ENCODE results near the gene DENND2C. TPM values are rescaled to one million over a fixed set of nuclear protein-coding genes. Genes with fewer than 3 reads are reported as not detected.

The DENND2C gene
- total RNA-seq, 1 donor from 2014 or later, result 0.84 TPM

GRCh38 chr1:114691061-114691460, 21.2 kb upstream of the DENND2C start:
- no peak overlapping the region for H3K4me3 ChIP-seq (ENCODE audit: low read depth, low read length)
- no peak for DNase-seq (ENCODE audit: low read depth)

GRCh38 chr1:114690148-114690547, 20.3 kb upstream of the DENND2C start:
- no peak for TF ChIP-seq CTCF (IDR thresholded peaks at IDR 0.05; ENCODE audit: insufficient read depth, low read length, poor library complexity, severe bottlenecking)
- DNase-seq (ENCODE audit: low read depth), result no peak
- Histone ChIP-seq H3K4me3 (ENCODE audit: low read depth, low read length) (no peak overlapping the region), H3K27me3 (ENCODE audit: control insufficient read depth, insufficient read depth, low read length) (peaks cover 2% of the 10 kb centered on the region), H3K36me3 (ENCODE audit: control insufficient read depth, insufficient read depth, low read length) (no peaks in the 10 kb centered on the region)

More at GRCh38 chr1:114691061-114691460, 21.2 kb upstream of the DENND2C start:
- no peak for TF ChIP-seq CTCF (IDR thresholded peaks at IDR 0.05; ENCODE audit: insufficient read depth, low read length, poor library complexity, severe bottlenecking)
- Histone ChIP-seq H3K27me3 (ENCODE audit: control insufficient read depth, insufficient read depth, low read length) (peaks cover 2% of the 10 kb centered on the region), H3K36me3 (ENCODE audit: control insufficient read depth, insufficient read depth, low read length) (no peaks in the 10 kb centered on the region)

- H3K27me3 ChIP-seq (ENCODE audit: control insufficient read depth, insufficient read depth, low read length), result peaks cover 2% of the 10 kb centered on the region
- TF ChIP-seq CTCF (IDR thresholded peaks at IDR 0.05; ENCODE audit: insufficient read depth, low read length, poor library complexity, severe bottlenecking), result no peak
- no peak for DNase-seq (ENCODE audit: low read depth)
- no peak overlapping the region for H3K4me3 ChIP-seq (ENCODE audit: low read depth, low read length)
- H3K36me3 ChIP-seq (ENCODE audit: control insufficient read depth, insufficient read depth, low read length), result no peaks in the 10 kb centered on the region
Observed at GRCh38 chr1:114688526-114688925, 18.7 kb upstream of the DENND2C start.

GRCh38 chr1:114685851-114686250, 16.0 kb upstream of the DENND2C start:
- Histone ChIP-seq H3K36me3 (ENCODE audit: control insufficient read depth, insufficient read depth, low read length) (no peaks in the 10 kb centered on the region), H3K4me3 (ENCODE audit: low read depth, low read length) (no peak overlapping the region), H3K27me3 (ENCODE audit: control insufficient read depth, insufficient read depth, low read length) (peaks cover 2% of the 10 kb centered on the region)
- no peak for DNase-seq (ENCODE audit: low read depth)
- TF ChIP-seq CTCF (IDR thresholded peaks at IDR 0.05; ENCODE audit: insufficient read depth, low read length, poor library complexity, severe bottlenecking), result no peak

- H3K27me3 ChIP-seq (ENCODE audit: control insufficient read depth, insufficient read depth, low read length), result peaks cover 2% of the 10 kb centered on the region
- DNase-seq (ENCODE audit: low read depth), result no peak
- H3K36me3 ChIP-seq (ENCODE audit: control insufficient read depth, insufficient read depth, low read length), result no peaks in the 10 kb centered on the region
- no peak overlapping the region for H3K4me3 ChIP-seq (ENCODE audit: low read depth, low read length)
- TF ChIP-seq CTCF (IDR thresholded peaks at IDR 0.05; ENCODE audit: insufficient read depth, low read length, poor library complexity, severe bottlenecking), result no peak
Observed at GRCh38 chr1:114677691-114678090, 7.8 kb upstream of the DENND2C start.

- no peak for TF ChIP-seq CTCF (IDR thresholded peaks at IDR 0.05; ENCODE audit: insufficient read depth, low read length, poor library complexity, severe bottlenecking)
- no peak overlapping the region for H3K4me3 ChIP-seq (ENCODE audit: low read depth, low read length)
- DNase-seq (ENCODE audit: low read depth), result no peak
- H3K27me3 ChIP-seq (ENCODE audit: control insufficient read depth, insufficient read depth, low read length), result peaks cover 2% of the 10 kb centered on the region
- H3K36me3 ChIP-seq (ENCODE audit: control insufficient read depth, insufficient read depth, low read length), result no peaks in the 10 kb centered on the region
Observed at GRCh38 chr1:114676115-114676514, 6.3 kb upstream of the DENND2C start.

Measured in kidney epithelial cell (primary cell).